NCI-H1417 treated with DMSO at 0.1 percent for 48 hours (cell line): ENCODE data around the gene IER2.

ENCODE experiments used
- DNase-seq: peaks from one replicate; lab custom pipeline; 2025; lab: John Stamatoyannopoulos, UW

The IER2 gene

DNA sequence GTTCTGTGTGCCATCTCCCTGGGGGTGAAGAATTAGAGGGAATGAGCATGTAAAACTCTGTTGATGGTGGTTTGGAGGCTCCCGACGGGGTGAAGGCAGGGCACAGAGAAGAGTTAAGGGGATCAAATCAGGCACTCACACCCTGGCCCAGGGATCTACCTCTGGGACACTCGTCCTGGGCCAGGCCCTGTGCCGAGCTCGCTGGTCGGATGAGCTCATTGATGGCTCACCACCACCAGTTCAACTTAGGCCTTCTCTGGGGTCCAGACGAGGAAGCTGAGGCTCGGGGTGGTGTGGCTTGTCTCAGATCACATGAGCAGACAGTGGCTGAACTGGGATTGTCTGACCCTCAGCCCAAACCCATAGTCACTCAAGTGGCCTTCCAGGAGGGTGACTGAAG is 30.6 kb upstream of the IER2 start:
- no peak for DNase-seq

DNA sequence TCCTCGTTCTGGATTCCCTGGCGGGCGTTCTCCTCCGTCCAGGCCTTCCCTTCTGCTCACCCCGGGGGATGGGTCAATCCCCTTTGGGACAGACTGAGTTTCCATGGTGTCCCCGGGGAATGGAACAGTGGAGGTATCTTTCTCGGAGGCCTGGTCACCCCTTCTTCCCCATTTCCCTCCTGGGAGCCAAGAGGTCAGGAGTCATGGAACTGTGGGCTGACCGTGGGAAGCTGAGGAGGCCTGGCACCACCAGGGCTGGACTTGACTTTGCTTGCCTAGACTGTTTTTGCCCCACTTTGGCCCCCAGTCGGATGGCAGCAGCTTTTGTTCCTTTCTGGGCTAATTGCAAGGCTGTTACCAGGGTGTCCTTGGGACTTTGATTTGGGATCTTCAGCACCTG is 30.2 kb upstream of the IER2 start:
- DNase-seq, result no peak

GRCh38 chr19:13120817-13121216 is 29.4 kb upstream of the IER2 start:
- no peak for DNase-seq

DNA sequence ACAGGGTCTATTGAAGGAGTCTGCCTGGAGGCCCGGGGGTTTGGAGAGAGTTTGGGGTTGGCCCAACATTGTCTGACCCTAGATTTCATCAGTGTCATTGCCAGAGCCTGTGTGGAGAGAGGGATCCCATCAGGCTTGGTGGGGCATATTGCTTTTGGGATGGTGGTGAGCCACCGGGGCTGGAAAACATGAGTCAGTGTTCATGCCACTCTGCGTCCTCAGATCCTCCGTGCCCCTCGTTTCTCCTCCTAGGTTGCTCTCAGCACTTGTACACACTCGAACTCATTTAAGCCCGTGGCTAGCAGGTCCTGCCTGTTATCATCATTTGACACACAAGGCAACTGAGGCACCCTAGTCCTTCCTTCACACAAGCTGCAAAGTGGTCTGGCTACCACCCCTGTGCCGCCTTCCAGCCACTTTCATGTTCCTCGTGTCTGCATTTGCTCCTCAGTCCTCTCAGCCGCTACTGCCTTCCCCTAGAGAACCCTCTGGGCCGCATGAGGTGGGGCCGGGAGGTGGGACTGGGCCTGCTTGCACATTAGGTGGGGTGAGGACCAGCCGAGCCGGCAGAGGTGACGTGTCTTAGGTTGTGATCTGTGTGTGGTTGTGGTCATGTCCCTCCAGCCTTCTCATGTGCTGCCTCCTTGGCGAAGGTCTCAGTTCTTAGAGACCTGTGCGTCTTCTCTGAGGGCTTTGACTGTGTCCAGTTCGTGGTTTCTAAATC is 28.5 kb upstream of the IER2 start:
- DNase-seq, result no peak

GRCh38 chr19:13122275-13122878 is 27.8 kb upstream of the IER2 start:
- no peak for DNase-seq

DNA sequence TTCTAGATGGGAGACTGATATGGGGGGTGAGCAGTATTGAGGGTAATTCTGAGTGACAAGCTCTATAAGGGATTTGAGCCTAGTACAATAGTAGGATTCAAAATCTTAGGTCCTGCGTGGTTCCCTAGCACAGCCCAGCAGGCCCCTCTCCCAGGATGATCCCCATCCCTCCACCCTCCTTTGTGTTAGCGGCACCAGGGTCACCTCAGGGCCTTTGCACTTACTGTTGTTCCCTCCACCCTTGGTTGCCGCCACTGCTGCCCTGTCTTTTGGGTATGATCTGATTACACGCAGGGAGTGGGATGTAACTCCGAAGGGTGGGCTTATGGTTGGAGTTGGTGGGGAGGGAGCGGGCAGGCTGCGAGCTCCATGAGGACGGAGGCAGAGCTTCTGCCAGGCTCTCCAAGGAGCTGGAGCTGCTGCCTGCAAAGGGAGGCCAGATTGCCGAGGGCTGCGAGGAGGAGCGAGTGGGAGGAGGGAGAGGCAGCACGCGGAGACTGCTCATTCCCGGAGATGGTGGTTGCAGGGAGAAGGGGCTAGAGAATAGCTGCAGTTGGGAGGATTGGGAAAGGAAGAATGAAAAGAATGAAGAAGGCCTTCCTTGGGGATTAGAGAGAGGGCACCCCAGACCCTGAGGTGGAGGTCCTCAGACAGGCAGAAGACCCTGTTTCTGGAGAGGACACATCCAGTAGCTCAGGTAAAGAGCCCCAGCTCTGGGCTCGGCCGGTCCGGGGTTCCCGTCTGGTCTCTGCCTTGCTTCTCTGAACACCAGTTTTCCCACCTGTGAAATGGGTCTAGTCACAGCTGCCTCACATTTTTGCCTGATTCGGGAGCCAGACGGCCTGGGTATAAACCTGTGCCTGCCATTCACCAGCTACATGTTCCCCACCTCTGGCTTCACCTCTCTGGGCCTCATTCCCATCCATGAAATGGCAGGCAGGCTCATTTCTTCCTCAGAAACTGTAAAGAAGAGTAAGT is 26.9 kb upstream of the IER2 start:
- no peak for DNase-seq

DNA sequence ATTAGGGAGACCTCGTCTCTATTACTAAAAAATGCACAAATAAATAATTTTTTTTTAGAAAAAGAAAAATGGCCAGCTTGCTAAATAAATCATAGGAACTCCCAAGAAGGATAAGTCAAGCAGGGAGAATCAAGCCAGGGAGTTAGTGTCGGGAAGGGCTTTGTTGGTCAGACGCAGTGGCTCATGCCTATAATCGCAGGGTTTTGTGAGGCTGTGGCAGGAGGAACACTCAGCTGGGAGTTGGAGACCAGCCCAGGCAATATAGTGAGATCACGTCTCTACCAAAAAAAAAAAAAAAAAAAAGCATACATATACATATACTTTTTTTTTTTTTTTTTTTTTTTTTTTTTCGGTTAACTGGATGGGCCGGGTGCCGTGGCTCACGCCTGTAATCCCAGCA is 23.2 kb upstream of the IER2 start:
- DNase-seq, result no peak

DNA sequence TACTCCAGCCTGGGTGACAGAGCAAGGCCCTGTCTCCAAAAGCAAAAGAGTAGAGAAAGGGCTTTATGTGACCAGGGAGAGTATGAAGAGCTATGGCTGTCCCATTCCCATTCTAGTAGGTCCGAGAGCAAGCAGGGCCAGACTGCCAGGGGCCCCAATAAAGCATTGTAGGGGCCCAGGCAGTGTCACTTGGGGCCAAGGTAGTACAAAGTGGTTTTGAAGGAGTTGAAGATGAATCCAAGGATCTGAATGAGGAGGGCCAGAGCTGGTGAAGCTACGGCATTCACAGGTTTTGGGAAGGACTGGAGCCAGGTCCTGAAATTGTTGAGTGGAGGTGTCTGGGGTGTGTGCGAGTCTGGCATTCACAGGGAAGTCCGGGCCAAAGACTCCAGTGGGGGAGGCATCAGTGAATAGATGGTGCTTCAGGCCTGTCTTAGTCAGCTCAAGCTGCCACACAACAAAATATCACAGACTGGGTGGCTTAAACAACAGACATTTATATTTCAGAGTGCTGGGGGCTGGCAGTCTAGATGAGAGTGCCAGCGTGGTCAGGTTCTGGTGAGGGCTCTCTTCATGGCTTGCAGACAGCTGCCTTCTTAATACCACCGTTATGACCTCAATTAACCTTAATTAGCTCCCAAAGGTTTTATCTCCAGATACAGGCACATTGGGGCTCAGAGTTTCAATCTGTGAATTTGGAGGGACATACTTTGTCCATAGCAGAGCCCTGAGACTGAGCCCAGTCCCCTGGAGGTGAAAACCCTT is 22.2 kb upstream of the IER2 start:
- no peak for DNase-seq

- no peak for DNase-seq
Measured at GRCh38 chr19:13128583-13128982, 21.6 kb upstream of the IER2 start.

DNA sequence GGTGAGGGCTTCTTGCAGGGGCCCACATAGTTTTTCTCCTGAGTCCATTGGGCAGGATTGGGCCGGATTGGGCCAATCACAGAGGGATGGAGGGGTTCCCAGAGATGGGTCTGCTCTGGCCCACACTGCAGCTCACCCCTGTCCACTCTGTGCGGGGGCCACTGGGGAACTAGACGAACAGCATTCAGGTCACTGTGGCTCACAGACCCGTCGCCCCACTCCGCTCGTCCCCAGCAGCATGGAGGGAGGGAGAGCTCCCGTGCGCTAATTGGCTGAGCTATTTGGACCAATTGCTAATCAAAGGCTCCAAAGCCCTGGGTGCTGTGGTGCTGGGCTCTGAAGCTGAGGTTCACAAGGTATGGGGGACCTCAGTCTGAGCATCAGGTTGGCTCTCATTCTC is 20.8 kb upstream of the IER2 start:
- no peak for DNase-seq

- DNase-seq, result no peak
Measured at GRCh38 chr19:13130886-13131490, 19.2 kb upstream of the IER2 start.

GRCh38 chr19:13132471-13133180 is 17.6 kb upstream of the IER2 start:
- no peak for DNase-seq

DNA sequence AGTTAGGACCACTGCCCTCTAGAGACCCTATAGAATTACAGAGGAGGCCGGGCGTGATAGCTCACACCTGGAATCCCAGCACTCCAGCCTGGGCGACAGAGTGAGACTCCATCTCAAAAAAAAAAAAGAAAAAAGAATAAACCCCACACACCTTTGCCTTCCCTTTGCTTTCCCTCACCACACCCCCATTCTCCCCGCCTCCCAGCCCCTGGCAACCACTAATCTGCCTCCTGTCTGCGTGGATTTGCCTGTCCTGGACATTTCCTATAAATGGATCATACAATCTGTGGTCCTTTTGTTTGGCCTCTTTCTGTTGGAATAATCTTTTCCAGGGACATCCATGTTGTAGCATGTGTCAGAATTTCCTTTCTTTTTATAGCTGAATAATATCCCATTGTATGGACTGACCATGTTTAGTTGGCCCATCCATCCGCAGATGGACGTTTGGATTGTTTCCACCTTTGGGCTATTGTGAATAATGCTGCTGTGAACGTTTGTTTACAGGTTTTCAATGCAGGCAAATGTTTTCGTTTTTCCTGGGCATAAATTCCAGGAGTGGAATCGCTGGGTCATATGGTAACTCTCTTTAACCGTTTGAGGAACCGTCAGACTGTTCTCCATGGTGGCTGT is 16.9 kb upstream of the IER2 start:
- DNase-seq, result no peak

DNA sequence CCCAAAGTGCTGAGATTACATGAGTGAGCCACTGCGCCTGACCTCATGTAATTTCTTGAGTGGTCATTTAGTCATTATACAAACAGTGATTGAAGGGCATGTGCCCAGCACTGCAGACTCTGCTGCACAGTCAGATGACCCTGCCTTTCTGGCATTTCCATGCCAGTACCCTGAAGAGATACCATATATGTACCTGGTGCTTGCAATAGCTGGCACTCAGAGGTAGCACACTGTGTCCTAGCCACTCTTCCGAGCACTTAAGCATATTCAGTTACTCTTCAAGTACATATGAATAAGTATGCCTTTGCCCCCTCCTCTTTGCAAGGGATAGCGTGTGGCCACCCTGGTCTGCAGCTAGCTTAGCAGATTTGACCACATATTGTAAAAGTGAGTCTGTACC is 15.6 kb upstream of the IER2 start:
- DNase-seq, result no peak

GRCh38 chr19:13135068-13136062 is 14.8 kb upstream of the IER2 start:
- DNase-seq, result no peak

- no peak for DNase-seq
Measured at GRCh38 chr19:13137290-13137794, 12.9 kb upstream of the IER2 start.

DNA sequence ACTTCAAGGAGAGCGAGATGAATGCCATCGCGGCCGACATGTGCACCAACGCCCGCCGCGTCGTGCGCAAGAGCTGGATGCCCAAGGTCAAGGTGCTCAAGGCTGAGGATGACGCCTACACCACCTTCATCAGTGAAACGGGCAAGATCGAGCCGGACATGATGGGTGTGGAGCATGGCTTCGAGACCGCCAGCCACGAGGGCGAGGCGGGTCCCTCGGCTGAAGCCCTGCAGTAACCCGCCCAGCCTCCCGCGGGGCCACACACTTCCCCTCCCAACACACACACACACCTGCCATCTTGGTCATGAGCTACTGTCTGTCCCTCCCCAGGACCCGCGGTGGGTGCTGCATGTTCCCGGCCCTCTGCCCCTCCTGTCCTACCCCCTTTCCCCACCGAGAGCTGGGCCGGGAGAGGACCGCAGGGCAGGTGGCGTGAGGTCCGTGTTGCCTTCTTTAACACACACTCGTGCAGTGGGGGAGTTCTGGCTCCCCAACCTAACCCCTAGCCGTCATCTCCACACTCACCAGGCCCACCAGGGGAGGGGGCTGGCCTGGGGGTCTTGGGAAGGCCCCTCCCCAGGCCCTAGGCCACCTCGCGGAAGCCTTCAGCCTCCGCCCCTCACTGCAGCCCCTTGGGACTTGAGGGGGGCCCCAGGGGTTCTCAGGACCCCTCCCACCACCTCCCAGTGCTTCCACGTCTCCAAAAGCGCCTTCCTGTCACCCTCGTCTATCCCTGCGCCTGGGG is 11.9 kb upstream of the IER2 start:
- no peak for DNase-seq

DNA sequence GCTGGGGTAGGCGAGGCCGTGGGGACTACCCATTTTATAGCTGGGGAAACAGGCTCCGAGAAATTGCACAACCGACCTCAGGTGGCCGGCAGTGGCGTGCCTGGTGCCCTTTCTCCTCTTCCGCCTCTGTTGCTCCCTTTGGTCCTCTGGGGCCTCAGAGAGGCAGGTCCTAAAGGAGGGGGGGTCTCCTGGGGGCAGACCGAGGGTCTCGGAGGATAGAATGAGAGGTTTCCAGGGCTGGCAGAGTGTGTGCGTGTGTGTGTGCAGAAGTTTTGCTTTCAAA is 11.4 kb upstream of the IER2 start:
- no peak for DNase-seq
